WI38 (cell line): ENCODE results near the gene ATG4A.

Experiments
- H3K4me3 ChIP-seq: 2 replicates; pipeline ENCODE4 v1.5.1; 2011; ENCODE audit warnings: low read depth, mild to moderate bottlenecking, control low read depth, low read length
- TF ChIP-seq, protein P1 (sequence below): IDR thresholded peaks from 2 replicates; pipeline ENCODE4 v1.5.1; 2012; ENCODE audit warnings: low read depth, mild to moderate bottlenecking, control low read depth, low read length

ATG4A gene

DNA sequence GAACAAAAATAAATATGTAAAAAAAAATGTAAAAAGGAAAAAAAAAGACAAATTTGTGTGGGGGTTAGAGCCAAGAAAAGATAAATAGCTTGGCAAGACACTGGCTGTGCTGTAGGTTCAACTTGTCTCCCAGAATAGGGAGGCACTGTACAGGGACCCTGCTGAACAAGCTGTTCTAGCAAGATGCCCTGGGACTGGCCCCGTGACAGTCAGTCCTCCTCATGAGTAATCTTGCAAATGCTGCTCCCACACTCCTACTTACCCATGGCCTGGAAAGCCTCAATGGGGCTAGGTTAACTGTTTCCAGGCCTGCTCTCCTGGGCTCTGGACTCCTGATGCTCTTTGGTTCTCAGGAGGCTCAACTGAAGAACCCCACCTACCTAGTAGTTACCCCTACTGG lies 106.8 kb downstream of the ATG4A start:
- TF ChIP-seq, protein P1, sequence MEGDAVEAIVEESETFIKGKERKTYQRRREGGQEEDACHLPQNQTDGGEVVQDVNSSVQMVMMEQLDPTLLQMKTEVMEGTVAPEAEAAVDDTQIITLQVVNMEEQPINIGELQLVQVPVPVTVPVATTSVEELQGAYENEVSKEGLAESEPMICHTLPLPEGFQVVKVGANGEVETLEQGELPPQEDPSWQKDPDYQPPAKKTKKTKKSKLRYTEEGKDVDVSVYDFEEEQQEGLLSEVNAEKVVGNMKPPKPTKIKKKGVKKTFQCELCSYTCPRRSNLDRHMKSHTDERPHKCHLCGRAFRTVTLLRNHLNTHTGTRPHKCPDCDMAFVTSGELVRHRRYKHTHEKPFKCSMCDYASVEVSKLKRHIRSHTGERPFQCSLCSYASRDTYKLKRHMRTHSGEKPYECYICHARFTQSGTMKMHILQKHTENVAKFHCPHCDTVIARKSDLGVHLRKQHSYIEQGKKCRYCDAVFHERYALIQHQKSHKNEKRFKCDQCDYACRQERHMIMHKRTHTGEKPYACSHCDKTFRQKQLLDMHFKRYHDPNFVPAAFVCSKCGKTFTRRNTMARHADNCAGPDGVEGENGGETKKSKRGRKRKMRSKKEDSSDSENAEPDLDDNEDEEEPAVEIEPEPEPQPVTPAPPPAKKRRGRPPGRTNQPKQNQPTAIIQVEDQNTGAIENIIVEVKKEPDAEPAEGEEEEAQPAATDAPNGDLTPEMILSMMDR: no peak
- no peak overlapping the region for H3K4me3 ChIP-seq

DNA sequence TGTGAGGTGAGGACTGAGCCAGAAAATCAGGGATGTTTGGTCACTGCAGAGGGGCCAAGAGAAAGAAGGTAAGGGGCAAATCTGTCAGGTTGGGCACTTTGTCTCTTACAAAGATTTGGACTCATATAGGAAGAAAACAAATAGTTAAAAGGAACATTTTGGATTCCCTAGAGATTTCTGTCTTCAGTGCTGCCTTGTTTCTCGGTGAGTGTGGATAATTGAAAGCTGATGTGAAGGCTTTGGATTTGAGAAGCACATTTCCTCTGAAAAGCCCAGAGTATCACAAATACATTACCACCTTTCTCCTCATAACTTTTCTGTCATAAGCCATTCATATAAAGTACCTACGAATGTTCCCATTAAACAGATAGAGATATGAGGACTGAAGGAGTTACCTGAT lies 107.5 kb downstream of the ATG4A start:
- no peak overlapping the region for H3K4me3 ChIP-seq
- TF ChIP-seq, protein P1: no peak

DNA sequence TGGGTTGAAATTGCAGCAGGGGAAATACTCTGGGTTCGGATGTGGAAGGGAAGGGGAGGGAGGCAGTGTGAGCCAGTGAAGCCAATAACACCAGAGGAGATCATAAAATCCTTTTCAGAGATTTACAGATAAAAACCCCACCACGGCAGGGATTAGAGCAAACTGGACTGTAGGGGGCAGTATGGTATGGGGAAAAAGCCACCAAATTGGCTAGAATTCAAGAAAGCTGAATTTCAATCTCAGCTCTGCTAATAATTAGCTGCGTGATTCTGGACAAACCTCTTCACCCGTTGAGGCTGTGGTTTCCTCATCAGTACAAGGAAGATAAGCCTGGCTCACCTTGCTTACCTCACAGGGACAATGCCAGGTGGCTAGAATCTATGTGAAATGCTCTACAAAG lies 108.1 kb downstream of the ATG4A start:
- H3K4me3 ChIP-seq: no peak overlapping the region

DNA sequence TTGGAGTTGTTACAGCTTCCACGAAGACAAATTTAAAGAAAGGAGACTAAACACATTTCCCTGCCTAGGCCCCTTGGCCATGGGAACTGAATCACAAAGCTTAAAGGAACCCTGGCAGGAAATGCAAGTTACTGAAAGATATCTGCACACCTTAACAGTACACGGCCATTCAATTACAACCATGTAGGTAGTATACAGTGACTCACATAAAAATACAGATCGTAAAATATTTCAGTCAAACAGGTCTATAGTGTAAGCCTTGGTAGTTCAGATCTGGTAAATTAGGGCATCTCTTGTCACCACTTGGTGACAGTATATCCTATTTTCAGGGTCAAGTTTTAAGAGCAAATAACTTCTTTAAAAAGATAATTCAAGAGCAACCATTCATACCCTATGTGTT lies 112.0 kb downstream of the ATG4A start:
- no peak overlapping the region for H3K4me3 ChIP-seq
- TF ChIP-seq, protein P1: no peak

More for the DNA sequence above, 108.1 kb downstream of the ATG4A start:
- TF ChIP-seq, protein P1: peak; percentile 51
